HepG2 (cell line): ENCODE measurements around the gene VPS9D1. TPM values are rescaled to one million over a fixed set of nuclear protein-coding genes. Genes with fewer than 3 reads are reported as not detected.

ENCODE experiments used
- ATAC-seq: fragments of 200-7000 bp; cut with Tn5 transposase; 3 replicates; pipeline ENCODE4 v1.9.1; 2020; ENCODE audit warnings: mild to moderate bottlenecking, moderate library complexity
- BruUV-seq: library from RNA; stranded (reverse); fragments of 400-500 nt; replicated peaks from 2 replicates; lab custom pipeline; 2021; lab: Mats Ljungman, UMichigan
- CTCF ChIA-PET: fragments of 300-600 bp; formaldehyde crosslinking; extraction: SDS; loops from one replicate; lab custom pipeline; 2021; ENCODE audit warnings: low total read pairs, inconsistent platforms, low intra/inter-chr PET ratio; lab: Yijun Ruan, JAX
- POLR2A ChIA-PET: fragments of 350-600 bp; sonication (Branson Sonifier 250); formaldehyde crosslinking; loops from one replicate; lab custom pipeline; 2020; ENCODE audit warnings: antibody characterized with exemption, inconsistent platforms; lab: Yijun Ruan, JAX
- DNase-seq: peaks from one replicate; pipeline ENCODE4 v3.0.0-alpha.2; 2015; ENCODE audit warnings: low spot score
- FAIRE-seq: peaks from 3 replicates; lab custom pipeline; 2011; peaks lifted over from hg19 to GRCh38; lab: Jason Lieb, UNC
- H2AFZ ChIP-seq: one replicate; pipeline ENCODE4 v1.6.1; 2011; ENCODE audit warnings: low read length, inconsistent platforms
- H3K27ac ChIP-seq: fragments of 300-600 bp; 3 replicates; pipeline ENCODE4 v1.8.0; 2011; ENCODE audit warnings: mixed run types, mild to moderate bottlenecking, mixed read lengths, low read length, inconsistent platforms; ENCODE audit not compliant: insufficient read depth; ENCODE audit errors: extremely low read length
- H3K27me3 ChIP-seq, 2 experiments: fragments of 200-600 bp in 1 of 2; 2 replicates in 1 of 2; 3 replicates in 1 of 2; pipeline versions ENCODE4 v1.6.0 to v1.8.0; 2011; ENCODE audit warnings: low read length in 2 of 2, mild to moderate bottlenecking in 2 of 2, moderate library complexity in 2 of 2, inconsistent platforms in 1 of 2; ENCODE audit not compliant: insufficient read depth in 2 of 2, control insufficient read depth in 1 of 2
- H3K36me3 ChIP-seq, 2 experiments: fragments of 200-600 bp in 1 of 2; replicated peaks in 1 of 2; 2 replicates in 1 of 2; 3 replicates in 1 of 2; pipeline versions ENCODE4 v1.5.1 to v1.8.0; 2011; ENCODE audit warnings: low read length in 2 of 2, inconsistent platforms in 1 of 2; ENCODE audit not compliant: insufficient read depth in 2 of 2, control insufficient read depth in 1 of 2
- H3K4me1 ChIP-seq: 2 replicates; pipeline ENCODE4 v1.5.1; 2012; ENCODE audit warnings: low read length, inconsistent platforms; ENCODE audit not compliant: insufficient read depth
- H3K4me2 ChIP-seq: 2 replicates; pipeline ENCODE4 v1.6.0; 2011; ENCODE audit warnings: low read depth, low read length, inconsistent platforms
- H3K4me3 ChIP-seq, 3 experiments: fragments of 200-600 bp in 1 of 3; sonication (generic), shearing (Covaris generic) in 1 of 3; replicated peaks in 1 of 3; 2 replicates each; pipeline ENCODE4 v1.5.1; 2011 to 2016; ENCODE audit warnings: low read length in 3 of 3, inconsistent platforms in 2 of 3, low read depth in 2 of 3, mild to moderate bottlenecking in 2 of 3, control low read depth in 1 of 3, mixed read lengths in 1 of 3; ENCODE audit not compliant: insufficient read depth in 1 of 3
- H3K79me2 ChIP-seq: one replicate; pipeline ENCODE4 v1.6.1; 2011; ENCODE audit warnings: low read length, inconsistent platforms; ENCODE audit not compliant: insufficient read depth
- H3K9ac ChIP-seq: 2 replicates; pipeline ENCODE4 v1.6.0; 2011; ENCODE audit warnings: mild to moderate bottlenecking, low read depth, low read length, inconsistent platforms; ENCODE audit not compliant: insufficient read depth
- H3K9me3 ChIP-seq: 2 replicates; pipeline ENCODE4 v1.5.1; 2012; ENCODE audit warnings: mild to moderate bottlenecking, low read length
- H4K20me1 ChIP-seq: 2 replicates; pipeline ENCODE4 v1.6.0; 2011; ENCODE audit warnings: inconsistent platforms, mild to moderate bottlenecking, low read length, moderate library complexity; ENCODE audit not compliant: insufficient read depth
- AHDC1 ChIP-seq: sonication (generic); formaldehyde crosslinking; IDR thresholded peaks from 2 replicates; pipeline ENCODE4 v1.5.1; 2020; ENCODE audit warnings: mild to moderate bottlenecking, missing genetic modification reagents, borderline replicate concordance
- ZBTB38 ChIP-seq: sonication (generic); formaldehyde crosslinking; IDR thresholded peaks from 2 replicates; pipeline ENCODE4 v1.5.1; 2020; ENCODE audit warnings: mild to moderate bottlenecking, missing genetic modification reagents
- ZNF367 ChIP-seq: sonication (generic); formaldehyde crosslinking; IDR thresholded peaks from 2 replicates; pipeline ENCODE4 v1.4.0; 2020; ENCODE audit warnings: missing genetic modification reagents, borderline replicate concordance
- ZNF510 ChIP-seq: sonication (generic); formaldehyde crosslinking; IDR thresholded peaks from 2 replicates; pipeline ENCODE4 v1.4.0; 2020; ENCODE audit warnings: low read depth, mild to moderate bottlenecking, missing genetic modification reagents
- WGBS: methylation state at CpG from one replicate; pipeline ENCODE4 v1.1.6; 2017; ENCODE audit warnings: low lambda C conversion rate; 5-methylcytosine and 5-hydroxymethylcytosine counted together
- in situ Hi-C: cut with HindIII; loops from 2 replicates; pipeline ENCODE4 v1.10.0; 2017; ENCODE audit warnings: low pct_unique_long_range_greater_than_20kb; ENCODE audit not compliant: extremely low pct_ligation_motif_present
- intact Hi-C: fragments of 100-400 bp; cut with micrococcal nuclease; formaldehyde crosslinking; loops from one replicate; pipeline ENCODE4 v1.10.0; 2022; ENCODE audit not compliant: unreplicated experiment
- polyA plus RNA-seq, 8 experiments: library from polyadenylated mRNA; depleted of rRNA in 3 of 8; stranded (reverse) in 7 of 8; unstranded in 1 of 8; fragments of >200 nt; fragmentation: Illumina TruSeq in 4 of 8; extraction: Trizol in 4 of 8; gene quantifications; 2 replicates each; pipeline versions ENCODE4 v1.2.1 to v1.2.3, GENCODE V29; 2011 to 2016; ENCODE audit warnings: low read depth in 4 of 8, missing spikeins in 1 of 8, mixed read lengths in 1 of 8; ENCODE audit not compliant: insufficient read depth in 1 of 8
- total RNA-seq, 5 experiments: library from RNA; depleted of rRNA; stranded (reverse); fragments of >200 nt; fragmentation: Illumina TruSeq; extraction: Trizol; gene quantifications; 2 replicates each; pipeline ENCODE4 v1.2.3, GENCODE V29; 2016; ENCODE audit warnings: low read depth in 1 of 5
- TF ChIP-seq, protein P1 (sequence below): sonication (generic); formaldehyde crosslinking; IDR thresholded peaks from 2 replicates; pipeline ENCODE4 v1.4.0; 2020; ENCODE audit warnings: mild to moderate bottlenecking, missing genetic modification reagents

VPS9D1 gene
- total and polyA plus RNA-seq, 2 of the 13 experiments (the other 11 are each of a cell fraction or from before 2014, with no cell fraction given): 10.1 to 13.2 TPM

DNA sequence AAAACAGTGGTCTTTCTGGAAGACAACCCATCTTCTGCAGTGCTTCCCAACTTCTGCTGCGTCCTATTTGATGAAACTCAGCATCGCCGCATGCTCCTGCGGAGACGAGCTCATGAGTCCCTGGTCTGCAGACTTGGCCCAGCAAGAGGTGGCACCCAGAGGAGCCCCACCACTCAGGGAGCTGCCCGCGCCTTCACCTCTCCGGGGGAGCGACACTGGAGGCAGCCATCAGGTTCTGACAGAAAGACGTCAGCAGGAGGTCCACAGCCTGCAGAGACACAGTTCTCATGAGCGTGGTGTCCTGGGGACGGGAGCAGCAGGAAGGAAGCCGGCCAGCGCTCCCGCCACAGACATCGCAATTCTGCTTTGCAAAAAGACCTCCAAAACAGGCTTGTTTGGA lies 49.7 kb upstream of the VPS9D1 start:
- no peak overlapping the region for H2AFZ ChIP-seq
- H3K9ac ChIP-seq: no peak overlapping the region
- no peaks in the 10 kb centered on the region for H4K20me1 ChIP-seq
- POLR2A ChIA-PET: no interaction called here
- H3K9me3 ChIP-seq: no peaks in the 10 kb centered on the region
- WGBS: 97% methylated on average over 16 of the region's 16 CpGs
- peaks cover 43 to 87% of the 10 kb centered on the region in 2 experiments for H3K36me3 ChIP-seq
- H3K4me3 ChIP-seq: no peak overlapping the region
- ATAC-seq: no peak
- no peak for DNase-seq
- CTCF ChIA-PET: no interaction called here
- no peak for TF ChIP-seq ZNF367 (CRISPR knock-in tag)
- no peak for TF ChIP-seq ZBTB38 (CRISPR knock-in tag)
- no peak for TF ChIP-seq ZNF510 (CRISPR knock-in tag)
- TF ChIP-seq AHDC1 (CRISPR knock-in tag): no peak
- TF ChIP-seq, protein P1, sequence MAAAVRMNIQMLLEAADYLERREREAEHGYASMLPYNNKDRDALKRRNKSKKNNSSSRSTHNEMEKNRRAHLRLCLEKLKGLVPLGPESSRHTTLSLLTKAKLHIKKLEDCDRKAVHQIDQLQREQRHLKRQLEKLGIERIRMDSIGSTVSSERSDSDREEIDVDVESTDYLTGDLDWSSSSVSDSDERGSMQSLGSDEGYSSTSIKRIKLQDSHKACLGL (CRISPR knock-in tag): no peak
- no peaks in the 10 kb centered on the region for H3K4me1 ChIP-seq
- no peaks in the 10 kb centered on the region for H3K27me3 ChIP-seq
- BruUV-seq: no TSS peak
- in situ Hi-C loops: no loop called here
- no peak overlapping the region for H3K4me2 ChIP-seq
- intact Hi-C loops: no loop called here
- H3K27ac ChIP-seq: no peak overlapping the region
- no peak for FAIRE-seq
- H3K79me2 ChIP-seq: no peaks in the 10 kb centered on the region
